ENCODE measurements around the gene ADAR. TPM values are rescaled to one million over a fixed set of nuclear protein-coding genes. Genes with fewer than 3 reads are reported as not detected.

Gene ADAR
- total and polyA plus RNA-seq, 2 donors (not counting 3 experiments of a cell fraction or from before 2014, with no cell fraction given), result 88.2 to 141 TPM

GRCh38 chr1:154575951-154576566, 31.9 kb downstream of the ADAR start:
- TF ChIP-seq GATA2 (IDR thresholded peaks at IDR 0.05; ENCODE audit: insufficient read depth, insufficient read length, low read depth, low read length) (no peak), CTCF (IDR thresholded peaks at IDR 0.05; ENCODE audit: extremely low read depth in 1 of 2, insufficient read depth in 1 of 2, low read depth in 1 of 2, low read length in 2 of 2) (no peak), EZH2 (IDR thresholded peaks at IDR 0.05; ENCODE audit: borderline replicate concordance, low read depth, low read length, severe bottlenecking) (no peak), POLR2A (IDR thresholded peaks at IDR 0.05; ENCODE audit: low read depth, low read length) (no peak), FOS (IDR thresholded peaks at IDR 0.05; ENCODE audit: borderline replicate concordance, insufficient read depth, low read length) (no peak), MAX (IDR thresholded peaks at IDR 0.05; ENCODE audit: insufficient read depth, insufficient read length) (no peak), POLR2AphosphoS5 (IDR thresholded peaks at IDR 0.05; ENCODE audit: insufficient read depth, low read depth, low read length) (no peak), MYC (IDR thresholded peaks at IDR 0.05; ENCODE audit: low read depth, low read length) (no peak), JUN (IDR thresholded peaks at IDR 0.05; ENCODE audit: borderline replicate concordance, insufficient read depth, insufficient read length, low read depth) (no peak)
- no peaks in the 10 kb centered on the region for H3K4me1 ChIP-seq (ENCODE audit: control insufficient read depth, extremely low read depth, insufficient read depth, low read length)
- DNase-seq (ENCODE audit: low read depth, low spot score) (no peak), FAIRE-seq (no peak)
- no peak overlapping the region for H3K4me2 ChIP-seq (ENCODE audit: insufficient read depth, low read length)
- H3K79me2 ChIP-seq (ENCODE audit: control insufficient read depth, insufficient read depth, low read length), result no peaks in the 10 kb centered on the region
- H3K27ac ChIP-seq (ENCODE audit: insufficient read depth, low read depth, low read length), result no peak overlapping the region
- no peaks in the 10 kb centered on the region for H3K27me3 ChIP-seq (ENCODE audit: control insufficient read depth in 2 of 2, insufficient read depth in 2 of 2, low read length in 2 of 2)
- no peaks in the 10 kb centered on the region for H3K9me1 ChIP-seq (replicated peaks; ENCODE audit: control insufficient read depth, extremely low read depth, insufficient read depth, low read length)
- intact Hi-C loops (cut with micrococcal nuclease) (no loop called here), dilution Hi-C loops (cut with MboI; ENCODE audit: extremely low pct_ligation_motif_present, low sequenced_read_pairs) (no loop called here)
- H3K36me3 ChIP-seq (ENCODE audit: control insufficient read depth in 2 of 2, extremely low read depth in 1 of 2, insufficient read depth in 2 of 2, low read length in 2 of 2), result peaks cover 6 to 17% of the 10 kb centered on the region in 2 experiments
- no peaks in the 10 kb centered on the region for H4K20me1 ChIP-seq (replicated peaks; ENCODE audit: control insufficient read depth, extremely low read depth, insufficient read depth, low read length)
- POLR2A ChIA-PET, result no interaction called here
- no peaks in the 10 kb centered on the region for H3K9me3 ChIP-seq (replicated peaks; ENCODE audit: control insufficient read depth, insufficient read depth, low read length)
- no TSS peak for BruUV-seq (replicated peaks)
- no peak overlapping the region for H3K9ac ChIP-seq (replicated peaks; ENCODE audit: extremely low read depth, insufficient read depth, low read length)
- H2AFZ ChIP-seq (ENCODE audit: low read depth, low read length), result no peak overlapping the region
- CTCF ChIA-PET, result interaction anchor here (0.9 to 2.4 kb wide), 2 partner anchors 9 to 16 kb away, joined by 3 to 13 read pairs; partner anchors contain the start of gene CHRNB2
- H3K4me3 ChIP-seq (replicated peaks in 1 of 3; ENCODE audit: insufficient read depth in 1 of 3, low read depth in 1 of 3, low read length in 3 of 3), result no peak overlapping the region

Measured in endothelial cell of umbilical vein (primary cell).